ENCODE measurements around the gene HLCS.

- no peak for TF ChIP-seq EZH2phosphoT487 (IDR thresholded peaks at IDR 0.05; ENCODE audit: low read depth, severe bottlenecking, unreplicated experiment)
- TF ChIP-seq, protein P1, sequence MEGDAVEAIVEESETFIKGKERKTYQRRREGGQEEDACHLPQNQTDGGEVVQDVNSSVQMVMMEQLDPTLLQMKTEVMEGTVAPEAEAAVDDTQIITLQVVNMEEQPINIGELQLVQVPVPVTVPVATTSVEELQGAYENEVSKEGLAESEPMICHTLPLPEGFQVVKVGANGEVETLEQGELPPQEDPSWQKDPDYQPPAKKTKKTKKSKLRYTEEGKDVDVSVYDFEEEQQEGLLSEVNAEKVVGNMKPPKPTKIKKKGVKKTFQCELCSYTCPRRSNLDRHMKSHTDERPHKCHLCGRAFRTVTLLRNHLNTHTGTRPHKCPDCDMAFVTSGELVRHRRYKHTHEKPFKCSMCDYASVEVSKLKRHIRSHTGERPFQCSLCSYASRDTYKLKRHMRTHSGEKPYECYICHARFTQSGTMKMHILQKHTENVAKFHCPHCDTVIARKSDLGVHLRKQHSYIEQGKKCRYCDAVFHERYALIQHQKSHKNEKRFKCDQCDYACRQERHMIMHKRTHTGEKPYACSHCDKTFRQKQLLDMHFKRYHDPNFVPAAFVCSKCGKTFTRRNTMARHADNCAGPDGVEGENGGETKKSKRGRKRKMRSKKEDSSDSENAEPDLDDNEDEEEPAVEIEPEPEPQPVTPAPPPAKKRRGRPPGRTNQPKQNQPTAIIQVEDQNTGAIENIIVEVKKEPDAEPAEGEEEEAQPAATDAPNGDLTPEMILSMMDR (IDR thresholded peaks at IDR 0.05; ENCODE audit: poor library complexity): no peak
These were observed 39.3 kb downstream of the HLCS start for GRCh38 chr21:36926989-36927718.
